Right forelimb (tissue), 1 donor: ENCODE data around the gene PRKD1.
"Not testable (repeated sequence)": the region's sequence is repeated elsewhere in the genome, so short reads cannot be mapped to it uniquely, and the experiment has no call there.

Source experiments
- DNase-seq: peaks from one replicate; pipeline ENCODE4 v3.0.0-alpha.2; 2018

Gene PRKD1

GRCh38 chr14:29789475-29789874 lies 138.2 kb downstream of the PRKD1 start:
- no peak for DNase-seq

GRCh38 chr14:29788093-29788492 lies 139.6 kb downstream of the PRKD1 start:
- no peak for DNase-seq

- no peak for DNase-seq
Measured at GRCh38 chr14:29783556-29783955, 144.1 kb downstream of the PRKD1 start.

GRCh38 chr14:29782041-29782440 lies 145.6 kb downstream of the PRKD1 start:
- DNase-seq: no peak

- DNase-seq: not testable (repeated sequence)
Measured at GRCh38 chr14:29777142-29777541, 150.5 kb downstream of the PRKD1 start.

GRCh38 chr14:29773990-29774389 lies 153.7 kb downstream of the PRKD1 start:
- no peak for DNase-seq

GRCh38 chr14:29763342-29763858 lies 164.2 kb downstream of the PRKD1 start:
- no peak for DNase-seq

- DNase-seq: no peak
Measured at GRCh38 chr14:29759521-29760340, 167.9 kb downstream of the PRKD1 start.

GRCh38 chr14:29757711-29758233 lies 169.9 kb downstream of the PRKD1 start:
- DNase-seq: no peak

GRCh38 chr14:29757188-29757680 lies 170.4 kb downstream of the PRKD1 start:
- no peak for DNase-seq

GRCh38 chr14:29756019-29756385 lies 171.6 kb downstream of the PRKD1 start:
- DNase-seq: no peak

- no peak for DNase-seq
Measured at GRCh38 chr14:29755311-29756018, 172.2 kb downstream of the PRKD1 start.

GRCh38 chr14:29754134-29754533 lies 173.5 kb downstream of the PRKD1 start:
- DNase-seq: no peak

- no peak for DNase-seq
Measured at GRCh38 chr14:29752221-29752923, 175.3 kb downstream of the PRKD1 start.

GRCh38 chr14:29749829-29750228 lies 177.8 kb downstream of the PRKD1 start:
- DNase-seq: no peak

GRCh38 chr14:29749327-29749726 lies 178.3 kb downstream of the PRKD1 start:
- no peak for DNase-seq

- no peak for DNase-seq
Measured at GRCh38 chr14:29745863-29746262, 181.8 kb downstream of the PRKD1 start.

- DNase-seq: no peak
Measured at GRCh38 chr14:29743531-29743930, 184.1 kb downstream of the PRKD1 start.

- DNase-seq: no peak
Measured at GRCh38 chr14:29741909-29742401, 185.7 kb downstream of the PRKD1 start.

GRCh38 chr14:29740491-29740890 lies 187.2 kb downstream of the PRKD1 start:
- DNase-seq: no peak

- no peak for DNase-seq
Measured at GRCh38 chr14:29738950-29739349, 188.7 kb downstream of the PRKD1 start.

- no peak for DNase-seq
Measured at GRCh38 chr14:29738056-29738455, 189.6 kb downstream of the PRKD1 start.

GRCh38 chr14:29735459-29735858 lies 192.2 kb downstream of the PRKD1 start:
- DNase-seq: no peak
